HG03342 (cell line): ENCODE measurements around the gene BCAR3.

Source experiments
- ATAC-seq: cut with Tn5 transposase; IDR thresholded peaks from one replicate; pipeline ENCODE4 v1.9.1; 2021; ENCODE audit warnings: mild to moderate bottlenecking, moderate library complexity; ENCODE audit not compliant: unreplicated experiment

The BCAR3 gene

GRCh38 chr1:93516164-93516563 is 165.5 kb downstream of the BCAR3 start:
- ATAC-seq = no peak
